HG03354 (cell line): ENCODE data around the gene RALGAPA2.

Experiments used
- ATAC-seq: cut with Tn5 transposase; IDR thresholded peaks from one replicate; pipeline ENCODE4 v1.9.1; 2021; ENCODE audit warnings: mild to moderate bottlenecking; ENCODE audit not compliant: unreplicated experiment, poor library complexity, severe bottlenecking

The RALGAPA2 gene

DNA sequence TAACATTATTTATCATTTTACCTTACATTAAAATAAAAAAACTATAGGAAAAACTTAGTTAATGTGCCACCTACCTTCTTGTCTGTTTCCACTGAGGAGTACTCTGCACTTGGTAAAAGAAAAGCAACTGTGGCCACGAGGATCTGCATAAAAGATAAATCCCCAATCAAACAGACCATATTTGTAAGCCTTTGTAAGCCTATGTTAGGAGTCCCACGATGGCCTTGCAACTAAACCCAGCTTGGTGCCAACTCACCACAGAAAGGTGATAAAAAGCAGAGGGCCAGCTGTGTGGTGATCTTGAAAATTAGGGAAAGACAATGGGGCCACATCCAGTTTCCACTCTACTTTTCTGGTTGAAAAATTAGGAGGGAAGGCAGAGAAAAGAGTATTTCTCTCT is 187.7 kb downstream of the RALGAPA2 start:
- no peak for ATAC-seq

DNA sequence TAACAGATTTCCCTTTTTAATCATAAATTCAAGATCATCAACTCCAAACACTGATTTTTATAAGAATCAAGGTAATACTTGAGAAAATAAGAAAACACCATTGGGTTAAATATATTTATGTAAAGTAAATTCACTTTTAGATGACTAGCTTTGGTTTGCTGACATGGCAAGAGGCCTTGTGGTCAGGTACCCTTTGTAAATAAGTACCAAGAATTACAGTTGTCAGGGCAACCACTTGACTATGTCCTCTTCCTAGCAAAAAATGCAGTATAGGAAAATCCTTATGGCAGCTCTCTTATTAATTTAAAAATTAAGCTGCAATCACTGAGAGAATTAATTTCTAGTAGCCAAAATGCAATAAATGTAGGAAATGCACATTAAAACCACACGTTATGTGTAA is 190.7 kb downstream of the RALGAPA2 start:
- ATAC-seq: no peak

DNA sequence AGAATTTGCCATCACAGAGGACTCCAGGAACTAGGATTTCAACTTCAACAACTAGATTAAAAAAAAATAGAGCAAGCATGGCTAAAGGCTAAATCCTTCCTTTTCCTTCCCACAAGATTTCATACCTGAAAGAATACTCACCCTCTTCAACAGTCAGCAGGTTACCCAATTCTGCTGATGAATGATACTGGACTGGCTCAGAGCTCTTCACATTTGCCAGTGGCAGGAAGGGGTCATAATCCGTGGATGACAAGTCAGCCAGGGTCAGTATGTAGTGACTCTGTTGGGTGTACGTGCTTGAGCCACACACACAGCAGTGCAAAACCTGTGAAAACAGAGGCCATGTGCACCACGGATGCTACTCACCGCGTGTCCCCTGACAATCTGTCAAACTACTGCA is 191.7 kb downstream of the RALGAPA2 start:
- ATAC-seq: no peak

DNA sequence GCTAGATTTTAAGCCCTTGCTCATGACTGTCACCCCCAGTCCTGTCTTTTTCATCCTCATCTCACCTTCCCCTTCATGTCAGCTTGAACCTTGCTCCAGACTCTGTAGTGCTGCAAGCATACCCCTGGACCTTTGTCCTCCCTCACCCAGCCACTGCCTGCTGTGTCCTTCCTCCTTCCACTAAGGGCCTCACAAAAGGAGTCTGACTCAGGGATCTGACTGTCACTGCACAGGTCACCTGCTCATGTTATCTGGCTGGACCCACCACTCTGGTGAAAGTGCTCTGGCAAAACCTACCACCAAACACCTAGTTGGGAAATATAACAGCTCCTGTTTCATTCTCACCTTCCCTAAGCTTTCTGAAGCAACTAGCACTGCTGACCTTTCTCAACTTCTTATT is 193.2 kb downstream of the RALGAPA2 start:
- ATAC-seq: no peak

DNA sequence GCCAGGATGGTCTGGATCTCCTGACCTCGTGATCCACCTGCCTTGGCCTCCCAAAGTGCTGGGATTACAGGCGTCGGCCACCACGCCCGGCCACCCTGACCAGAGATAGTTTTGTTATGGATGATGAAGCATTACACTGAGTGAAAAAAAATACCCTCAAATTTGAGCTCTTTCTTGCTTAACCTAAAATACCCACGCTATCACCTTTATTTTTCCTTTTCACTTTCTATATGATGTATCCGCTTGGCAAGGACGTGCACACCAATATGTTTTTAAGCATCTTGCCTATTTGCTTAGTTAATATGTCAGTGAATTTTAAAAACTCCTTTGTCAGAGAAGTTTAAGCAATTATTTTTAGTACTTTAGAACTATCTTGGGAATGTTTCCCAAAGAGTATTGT is 194.2 kb downstream of the RALGAPA2 start:
- ATAC-seq: no peak

DNA sequence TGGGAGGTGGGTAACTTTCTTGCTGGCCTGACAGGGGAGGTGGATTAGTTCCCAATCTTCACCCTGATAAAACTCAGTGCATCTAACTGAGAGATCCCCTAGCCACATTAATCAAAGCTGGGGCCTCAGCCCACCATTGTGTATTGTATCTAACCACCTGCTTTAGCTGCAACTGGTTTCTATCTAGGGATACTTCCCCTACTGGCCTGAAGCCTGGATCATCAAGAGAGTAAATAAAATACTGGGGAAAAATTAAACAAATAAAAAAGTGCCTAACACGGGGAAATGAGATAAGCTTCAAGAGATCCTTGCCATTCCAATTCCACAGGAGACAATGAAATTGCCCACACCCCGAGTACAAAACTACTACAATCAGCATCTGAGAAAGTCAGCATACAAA is 195.1 kb downstream of the RALGAPA2 start:
- no peak for ATAC-seq

DNA sequence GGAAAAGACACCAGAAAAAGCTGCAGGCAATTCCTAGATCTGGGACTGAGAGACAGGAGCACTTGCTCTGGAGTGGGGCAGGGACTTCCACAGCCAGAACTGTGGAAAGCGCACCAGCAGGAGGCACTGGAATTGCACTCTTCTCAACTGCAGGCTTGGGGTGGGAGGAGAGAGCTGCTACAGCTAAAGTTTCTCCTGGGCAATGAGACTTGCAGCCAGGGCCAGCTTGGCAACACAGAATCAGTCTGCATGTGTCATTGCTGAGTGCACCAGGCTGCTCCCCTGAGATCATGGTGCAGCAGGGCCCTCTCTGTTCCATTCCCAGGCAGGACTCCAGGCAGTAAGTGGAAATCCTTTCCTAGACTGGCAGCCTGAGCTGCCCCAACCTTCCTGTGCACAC is 198.7 kb downstream of the RALGAPA2 start:
- ATAC-seq: no peak

DNA sequence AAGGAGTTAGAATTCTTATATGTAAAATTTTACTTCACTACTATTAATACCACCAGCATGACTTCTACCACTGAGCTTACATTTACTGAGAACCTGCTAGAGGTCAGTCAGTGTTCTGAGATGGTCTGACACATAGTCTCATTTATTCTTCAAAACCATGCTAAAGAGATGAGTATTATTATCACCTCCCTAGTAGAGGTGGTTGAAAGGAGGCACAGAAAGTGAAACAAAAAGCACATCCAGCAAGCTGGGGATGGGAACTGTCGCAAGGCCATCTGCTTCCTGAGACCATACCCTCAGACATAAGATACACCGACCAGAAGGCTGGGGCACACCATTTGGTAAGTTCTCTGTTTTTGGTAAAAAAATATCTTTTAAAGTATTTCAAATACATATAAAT is 206.9 kb downstream of the RALGAPA2 start:
- peak; percentile 82 for ATAC-seq

DNA sequence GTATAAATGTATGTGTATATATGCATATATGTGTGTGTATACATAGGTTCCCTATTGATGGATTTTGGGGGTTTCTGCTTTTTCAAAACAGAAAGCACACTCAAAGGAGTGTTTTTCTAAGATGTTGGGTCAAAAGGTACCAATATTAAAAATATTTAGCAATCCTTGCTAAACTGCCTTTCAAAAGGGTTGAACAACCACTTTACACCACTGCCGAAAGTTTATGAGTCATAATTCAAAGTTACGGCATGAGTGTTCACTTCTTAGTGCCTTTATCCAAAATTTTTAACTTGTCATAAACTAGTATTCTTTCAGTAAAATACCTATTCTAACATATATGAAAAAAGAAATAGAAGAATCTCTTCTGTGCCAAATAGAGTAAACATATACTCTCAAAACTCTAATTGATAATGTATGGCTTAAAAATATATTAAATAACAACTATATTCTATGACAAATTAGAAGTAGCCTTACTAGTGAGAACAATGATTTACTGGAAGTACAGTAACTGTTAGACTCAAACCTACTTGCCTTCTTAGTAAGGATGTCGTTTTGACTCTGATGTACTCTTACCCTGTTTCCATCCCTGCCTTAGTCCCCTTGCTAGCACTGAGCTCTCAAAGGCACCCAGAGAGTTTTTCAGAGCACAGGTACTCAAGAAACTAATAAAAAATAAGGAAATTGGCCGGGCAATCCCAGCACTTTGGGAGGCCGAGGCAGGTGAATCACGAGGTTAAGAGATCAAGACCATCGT is 208.5 kb downstream of the RALGAPA2 start:
- no peak for ATAC-seq

DNA sequence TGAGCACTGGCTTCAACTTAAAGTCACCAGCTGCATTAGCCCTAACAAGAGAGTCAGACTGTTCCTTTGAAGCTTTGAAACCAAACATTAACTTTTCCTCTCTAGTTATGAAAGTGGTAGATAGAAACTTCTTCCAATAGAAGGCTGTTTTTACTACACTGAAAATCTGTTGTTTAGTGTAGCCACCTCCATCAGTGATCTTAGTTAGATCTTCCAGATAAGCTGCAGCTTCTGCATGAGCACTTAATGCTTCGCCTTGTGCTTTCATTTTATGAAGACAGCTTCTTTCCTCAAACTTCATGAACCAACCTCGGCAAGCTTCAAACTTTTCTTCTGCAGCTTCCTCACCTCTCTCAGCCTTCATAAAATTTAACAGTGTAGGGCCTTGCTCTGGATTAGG is 211.3 kb downstream of the RALGAPA2 start:
- no peak for ATAC-seq

DNA sequence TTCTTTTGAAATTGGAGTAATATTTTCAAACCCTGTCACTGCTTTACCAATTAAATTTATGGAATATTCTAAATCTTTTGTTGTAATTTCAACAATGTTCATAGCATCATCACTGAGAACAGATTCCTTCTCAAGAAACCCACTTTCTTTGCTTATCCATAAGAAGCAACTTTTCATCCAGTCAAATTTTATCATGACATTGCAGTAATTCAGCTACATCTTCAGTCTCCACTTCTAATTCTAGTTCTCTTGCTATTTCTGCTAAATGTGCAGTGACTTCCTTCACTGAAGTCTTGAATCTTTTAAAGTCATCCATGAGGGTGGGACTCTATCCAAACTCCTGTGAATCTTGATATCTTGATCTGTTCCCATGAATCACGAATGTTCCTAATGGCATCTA is 212.1 kb downstream of the RALGAPA2 start:
- ATAC-seq: no peak

DNA sequence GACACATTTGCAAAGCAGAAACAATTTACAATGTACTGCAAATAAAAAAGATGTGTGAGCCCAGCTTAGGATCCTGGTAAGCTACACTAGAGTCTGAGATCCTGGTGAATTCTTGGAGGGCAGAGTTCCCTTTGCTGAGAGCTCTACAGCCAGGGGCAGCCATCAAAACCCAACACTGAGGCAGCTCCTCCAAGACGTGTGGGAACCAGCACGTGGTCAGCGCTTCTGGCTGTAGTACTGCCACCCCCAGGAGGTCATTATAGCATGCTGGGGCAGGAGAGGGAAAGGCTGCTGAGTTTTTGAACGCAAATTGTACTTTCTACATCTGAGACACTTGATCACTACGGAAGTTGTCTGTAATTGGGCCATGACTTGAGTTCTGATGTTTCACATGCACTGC is 213.0 kb downstream of the RALGAPA2 start:
- no peak for ATAC-seq

DNA sequence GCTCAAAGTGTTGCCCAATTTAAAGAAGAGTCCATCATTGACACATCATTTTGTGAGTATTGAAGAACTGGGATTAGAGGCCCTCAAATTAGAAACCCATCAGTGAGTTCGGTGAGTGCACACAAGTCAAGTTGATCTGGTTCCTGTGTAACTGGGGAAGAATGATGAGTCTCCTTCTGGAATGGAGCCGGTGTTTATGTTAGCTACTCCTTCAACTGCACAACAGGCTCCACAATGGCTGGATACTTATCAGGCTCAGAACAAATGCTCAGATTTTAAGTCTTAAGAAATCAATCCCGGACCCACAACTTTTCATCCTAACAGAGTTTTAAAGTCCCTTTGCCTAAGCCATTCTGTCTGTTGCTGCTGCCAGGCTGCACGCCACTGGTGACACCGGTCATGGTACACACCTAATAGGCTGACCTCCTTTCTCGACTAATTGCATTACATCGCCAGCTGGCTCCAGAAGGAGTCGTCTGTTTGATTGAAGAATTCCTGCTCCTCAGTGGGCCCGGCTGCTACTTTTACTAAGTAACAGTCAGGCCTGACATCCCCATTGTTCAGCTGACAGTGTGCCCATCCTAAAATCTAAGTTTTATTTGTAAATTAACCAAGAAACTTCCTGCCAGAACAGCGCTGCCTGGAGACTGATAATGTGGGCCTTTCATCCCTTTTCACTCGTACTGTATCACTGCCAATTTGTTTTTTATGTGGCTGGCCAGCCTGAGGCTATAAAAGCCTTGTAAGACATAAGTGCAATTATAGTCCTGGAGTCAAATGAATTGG is 214.2 kb downstream of the RALGAPA2 start:
- no peak for ATAC-seq

DNA sequence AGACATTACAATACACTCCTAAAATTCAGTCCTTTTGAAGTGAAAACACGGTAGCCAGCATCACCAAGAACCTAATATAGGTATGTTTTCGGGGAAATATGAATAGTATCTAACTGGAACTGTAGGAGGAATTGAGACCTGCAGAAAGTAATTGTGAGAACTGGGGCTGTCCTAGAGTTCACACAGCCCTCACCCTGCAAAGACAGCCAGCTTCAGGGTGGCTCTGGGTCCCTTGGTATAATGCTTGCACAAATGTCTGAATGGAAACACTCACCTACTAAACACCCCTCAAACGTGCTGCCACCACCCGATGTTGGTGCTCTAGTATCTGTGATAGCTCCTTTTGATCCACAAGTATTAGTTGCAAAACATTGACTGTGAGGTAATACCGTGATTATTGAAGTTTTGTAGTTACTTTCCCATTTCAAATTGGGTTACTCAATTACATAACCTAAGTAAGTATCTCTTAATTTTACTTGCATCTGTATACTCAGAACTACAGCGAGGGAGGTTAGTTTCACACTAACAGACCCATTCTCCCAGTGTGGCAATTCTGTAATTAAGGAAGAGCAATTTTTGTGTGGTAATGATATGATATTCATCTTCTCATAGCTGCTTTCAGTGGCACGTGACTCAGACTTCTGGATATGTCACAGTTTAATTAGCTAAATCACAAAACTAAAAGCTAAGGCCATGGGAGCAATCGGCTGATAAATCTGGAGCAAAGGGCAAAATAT is 215.0 kb downstream of the RALGAPA2 start:
- no peak for ATAC-seq

DNA sequence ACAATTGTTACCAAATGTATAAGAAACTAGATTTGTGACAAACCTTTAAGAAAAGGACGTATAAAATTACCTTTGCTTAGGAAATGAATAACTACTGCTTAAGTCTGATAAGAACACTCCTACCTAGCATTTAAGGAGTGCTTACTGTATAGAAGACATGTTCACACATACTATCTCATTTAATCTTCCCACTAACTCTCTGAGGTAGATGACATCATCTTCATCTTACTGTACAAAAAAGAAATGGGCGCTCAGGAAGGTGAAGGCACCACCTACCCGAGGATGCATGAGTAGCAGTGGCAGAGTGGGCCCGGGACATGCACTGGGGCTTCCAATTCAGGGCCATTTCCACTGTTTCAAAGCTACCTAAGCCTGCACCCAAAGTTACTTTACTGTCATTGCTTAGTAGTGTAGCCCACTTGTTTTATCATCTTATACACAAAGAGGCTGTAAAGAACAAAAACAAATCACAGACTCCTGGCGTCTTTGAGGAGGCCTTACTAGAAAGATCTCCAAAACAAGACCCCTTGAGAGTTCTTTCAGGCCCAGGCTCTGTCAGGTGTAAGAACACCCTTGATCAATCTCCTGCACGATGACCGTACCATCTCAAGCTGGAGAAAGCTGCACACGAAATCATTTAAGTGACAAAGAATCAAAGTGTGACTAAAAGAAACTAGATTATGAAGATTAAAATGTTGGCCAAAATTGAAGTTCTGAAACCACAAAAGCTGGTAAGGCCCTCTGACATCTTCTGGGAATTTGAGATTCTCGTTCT is 216.5 kb downstream of the RALGAPA2 start:
- no peak for ATAC-seq

DNA sequence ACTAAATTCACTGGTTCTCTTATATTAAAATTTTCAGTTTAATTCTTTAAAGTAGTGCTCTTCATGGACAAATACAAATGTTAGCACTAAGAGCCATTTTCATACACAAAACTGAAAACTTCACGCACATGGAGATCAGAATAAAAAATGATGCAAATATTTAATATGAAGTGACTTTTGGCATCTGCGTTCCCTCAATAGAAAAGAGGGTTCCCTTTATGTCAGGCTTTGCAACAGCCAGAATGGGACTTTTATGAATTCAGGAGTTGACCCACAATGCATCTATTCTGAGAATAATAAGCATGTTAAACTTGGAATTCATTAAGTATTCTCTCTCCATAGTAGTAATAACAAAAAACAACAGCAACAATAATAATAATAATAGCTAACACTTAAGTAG is 218.7 kb downstream of the RALGAPA2 start:
- no peak for ATAC-seq

DNA sequence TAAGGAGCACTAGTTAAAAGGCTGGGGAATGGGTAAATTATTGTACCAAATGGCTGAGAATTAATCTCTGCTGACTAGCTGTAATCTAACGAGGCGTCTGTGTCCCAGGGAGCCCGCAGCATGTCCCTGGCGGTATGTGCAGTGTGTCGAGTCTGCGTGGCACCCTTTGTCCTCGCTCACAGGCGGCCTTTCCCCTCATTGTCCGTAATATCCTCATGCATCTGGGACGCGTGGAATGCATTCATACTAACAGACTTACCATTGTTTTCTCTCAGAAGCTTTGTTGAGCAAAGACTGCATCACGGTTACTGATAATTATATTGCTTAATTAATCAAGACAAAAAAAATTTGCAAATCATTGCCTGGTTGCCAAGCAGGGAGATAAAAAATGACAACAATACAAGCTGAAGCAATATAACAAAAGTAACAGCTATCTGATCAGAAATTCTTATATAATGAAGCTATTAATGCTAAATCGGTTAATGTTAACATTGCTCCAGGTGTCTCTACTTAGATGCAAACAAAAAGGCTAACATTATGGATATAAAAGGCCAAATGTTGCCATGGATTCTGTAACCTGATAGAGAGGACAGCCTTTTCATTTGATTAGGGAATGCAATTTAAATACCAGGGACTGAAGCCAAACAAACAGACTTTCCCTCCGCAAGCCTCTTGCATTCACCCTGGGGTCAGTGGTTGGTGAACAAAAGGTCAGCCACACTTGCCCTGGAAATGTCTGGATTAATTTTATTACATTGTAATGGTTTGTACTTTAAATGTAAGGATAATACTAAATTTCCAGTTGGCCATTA is 219.7 kb downstream of the RALGAPA2 start:
- ATAC-seq: no peak

DNA sequence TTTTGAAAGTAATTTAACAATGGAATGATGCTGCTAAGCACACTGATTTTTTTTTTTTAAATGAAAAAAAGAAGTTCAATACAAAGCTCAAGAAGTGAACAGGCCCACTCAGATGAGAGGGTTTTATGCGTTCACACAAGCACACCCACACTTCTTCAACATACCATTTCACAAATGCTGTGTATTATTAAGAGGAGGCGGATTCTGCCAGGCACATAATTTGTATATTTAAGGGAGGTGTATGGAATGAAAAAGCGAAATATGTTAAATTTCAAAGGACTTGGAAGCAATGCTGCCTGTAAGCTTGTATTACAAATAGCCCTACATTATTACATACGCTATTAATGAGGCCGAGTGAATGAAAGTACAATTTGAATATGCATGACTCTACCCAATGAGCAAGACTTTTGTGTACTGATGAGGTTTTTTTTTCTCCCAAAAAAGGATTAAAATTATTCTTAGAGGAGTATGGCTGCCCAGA is 220.6 kb downstream of the RALGAPA2 start:
- ATAC-seq: no peak
